ENCODE data around the gene SETD5.
A peak's percentile ranks its signal among the peaks of the same experiment; 100 is the strongest.
"Not testable (repeated sequence)": the region's sequence is repeated elsewhere in the genome, so short reads cannot be mapped to it uniquely, and the experiment has no call there.

The SETD5 gene

GRCh38 chr3:9455596-9456131 is 58.2 kb downstream of the SETD5 start:
- no peak for DNase-seq (ENCODE audit: low read depth)

GRCh38 chr3:9467451-9467850 is 70.0 kb downstream of the SETD5 start:
- no peak for DNase-seq (ENCODE audit: low read depth)

DNA sequence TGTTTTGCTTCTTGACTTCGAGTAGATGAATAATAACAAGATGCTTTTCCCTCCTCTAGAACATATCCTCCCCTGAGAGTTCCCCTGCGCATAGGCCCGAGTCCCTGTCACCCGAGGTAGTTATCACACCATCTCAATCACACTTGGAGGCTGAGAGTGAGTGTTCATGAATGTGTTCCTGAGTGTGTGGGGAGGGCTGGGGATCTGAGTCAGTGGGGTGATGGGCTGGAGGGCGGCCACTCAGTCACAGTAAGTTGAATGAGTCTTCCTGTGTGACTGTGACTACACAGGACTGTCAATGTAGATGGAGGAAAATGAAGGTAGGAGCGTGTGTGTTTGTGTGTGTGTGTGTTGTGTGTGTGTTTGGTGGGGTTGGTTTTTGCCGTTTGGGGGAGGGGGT is 71.0 kb downstream of the SETD5 start:
- no peak for DNase-seq (ENCODE audit: low read depth)

DNA sequence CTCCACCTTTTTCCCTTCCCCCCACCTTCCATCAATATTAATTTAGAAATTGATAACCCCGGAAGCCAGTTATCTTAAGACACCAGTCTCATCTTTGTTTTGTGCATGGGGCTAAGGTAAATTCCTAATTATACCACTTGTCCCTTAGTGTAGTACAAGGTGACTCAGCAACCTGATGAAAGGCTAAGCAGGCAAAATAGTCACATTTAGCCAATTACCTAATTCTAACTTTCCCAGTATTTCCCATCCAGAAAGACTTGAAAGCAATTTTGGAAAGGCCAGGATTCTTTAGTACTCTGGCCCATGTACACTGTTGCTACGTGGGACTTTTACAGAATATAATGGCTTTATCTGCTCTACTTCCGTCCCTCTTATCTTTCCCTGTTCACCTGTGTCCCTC is 72.6 kb downstream of the SETD5 start:
- no peak for DNase-seq (ENCODE audit: low read depth)

DNA sequence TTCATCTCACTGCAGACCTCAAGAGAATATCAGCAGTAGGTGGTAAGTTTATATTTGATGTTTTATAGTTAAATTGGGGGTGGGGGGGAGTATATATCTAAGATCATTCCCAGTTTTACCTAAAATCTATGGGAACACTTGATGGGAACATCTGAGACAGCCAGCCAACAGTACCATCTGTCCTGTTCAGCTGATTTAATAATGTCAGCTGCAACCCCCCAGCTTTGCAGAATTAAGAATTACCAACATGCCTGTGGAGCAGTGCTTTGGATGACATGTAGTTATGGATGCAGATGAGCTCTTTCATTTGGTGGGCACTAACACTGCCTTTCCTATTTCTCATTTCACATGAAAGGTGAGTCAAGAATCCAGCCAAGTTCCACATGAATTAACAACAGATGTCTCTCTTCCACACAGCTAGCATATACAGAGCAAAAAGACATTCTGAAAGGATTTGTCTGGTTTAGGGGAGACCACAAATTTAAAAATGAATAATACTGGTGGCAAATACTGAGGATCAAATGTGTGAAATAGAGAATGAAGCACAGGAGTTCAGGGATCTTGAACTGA is 76.2 kb downstream of the SETD5 start:
- DNase-seq (ENCODE audit: low read depth), result no peak

DNA sequence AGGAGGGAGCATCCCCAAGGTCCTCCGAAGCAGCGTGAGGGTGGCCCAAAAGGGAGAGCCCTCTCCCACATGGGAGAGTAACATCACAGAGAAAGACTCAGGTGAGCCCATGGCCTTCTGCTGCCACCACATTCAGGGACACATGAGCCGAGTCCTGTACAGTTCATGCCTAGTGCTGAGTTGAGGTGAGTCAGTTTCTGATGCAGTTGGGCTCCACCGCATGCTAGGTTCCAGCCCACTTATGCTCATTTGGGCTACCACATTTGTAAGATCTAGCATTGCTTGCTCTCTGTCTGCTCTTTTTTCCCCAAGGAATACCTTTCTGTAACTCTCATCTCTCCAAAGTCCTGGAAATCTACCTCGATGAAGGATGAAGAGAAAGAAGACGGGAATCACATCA is 77.1 kb downstream of the SETD5 start:
- DNase-seq (ENCODE audit: low read depth), result no peak

DNA sequence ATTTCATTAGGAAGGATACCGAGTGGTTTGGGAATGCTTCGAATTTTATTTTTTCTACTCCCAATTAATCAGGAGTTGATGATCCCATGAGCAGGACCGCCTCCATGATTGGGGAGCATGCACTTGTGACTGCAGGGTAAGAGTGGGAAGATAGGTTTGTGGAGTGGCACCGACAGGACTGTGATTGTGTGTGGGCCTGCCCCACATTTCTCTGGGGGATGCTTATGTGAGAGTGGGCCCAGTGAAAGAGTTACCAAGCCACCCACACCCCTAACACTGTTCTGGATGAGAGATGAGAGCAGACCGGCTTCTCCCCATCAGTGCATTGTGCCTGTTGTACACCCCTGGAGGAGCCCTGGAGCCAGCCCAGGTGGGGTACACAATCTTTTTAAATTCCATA is 79.5 kb downstream of the SETD5 start:
- no peak for DNase-seq (ENCODE audit: low read depth)

DNA sequence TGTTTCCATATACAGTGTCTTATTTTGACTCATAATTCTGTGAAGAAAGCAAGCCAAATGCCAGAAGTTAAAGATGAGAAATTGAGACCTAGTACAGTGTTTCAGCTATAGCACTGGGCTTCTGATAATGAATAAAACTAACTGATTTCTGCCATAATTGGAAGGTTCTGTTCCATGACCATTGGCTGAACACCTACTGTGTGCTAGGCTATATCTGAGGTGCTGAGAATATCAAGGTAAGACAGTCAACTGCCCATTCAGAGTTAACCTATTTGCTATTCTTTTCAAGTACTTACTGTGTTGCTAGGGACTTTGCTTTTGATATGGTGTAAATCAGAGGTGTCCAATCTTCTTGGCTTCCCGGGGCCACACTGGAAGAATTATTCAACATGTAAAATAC is 82.8 kb downstream of the SETD5 start:
- DNase-seq (ENCODE audit: low read depth), result no peak

DNA sequence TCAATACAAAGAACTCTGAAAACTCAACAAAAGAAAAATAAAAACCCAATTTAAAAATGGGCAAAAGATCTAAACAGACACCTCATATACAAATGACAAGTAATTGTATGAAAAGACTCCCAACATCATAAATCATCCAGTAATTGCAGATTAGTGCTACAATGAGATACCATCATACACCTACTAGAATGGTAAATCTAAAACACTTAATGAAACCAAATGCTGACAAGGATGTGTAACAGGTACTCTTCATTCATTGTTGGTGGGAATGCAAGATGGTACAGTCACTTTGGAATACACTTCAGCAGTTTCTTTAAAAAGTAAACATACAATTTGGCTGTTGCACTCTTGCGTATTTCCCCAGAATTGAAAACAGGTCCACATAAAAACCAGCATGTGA is 87.8 kb downstream of the SETD5 start:
- DNase-seq (ENCODE audit: low read depth), result no peak

DNA sequence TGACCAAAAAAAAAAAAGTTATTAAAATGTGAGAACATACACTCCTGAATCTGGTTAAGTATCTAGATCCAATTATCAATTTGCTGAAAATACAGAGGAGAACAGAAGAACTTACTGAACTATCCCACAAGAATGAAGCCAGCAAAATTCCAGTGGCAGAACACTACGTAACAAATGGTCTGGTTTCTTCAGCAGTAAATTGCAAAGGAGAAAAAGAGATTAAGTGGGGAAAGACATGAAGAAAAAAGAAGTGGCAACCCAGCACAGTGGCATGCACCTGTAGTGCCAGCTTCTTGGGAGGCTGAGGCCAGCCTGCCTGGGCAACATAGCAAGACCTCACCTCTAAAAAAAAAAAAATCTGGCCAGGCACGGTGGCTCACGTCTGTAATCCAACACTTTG is 94.1 kb downstream of the SETD5 start:
- no peak for DNase-seq (ENCODE audit: low read depth)

- DNase-seq (ENCODE audit: low read depth), result not testable (repeated sequence)
These were observed 96.6 kb downstream of the SETD5 start for GRCh38 chr3:9494036-9494435.

GRCh38 chr3:9496893-9497292 is 99.5 kb downstream of the SETD5 start:
- DNase-seq (ENCODE audit: low read depth), result no peak

GRCh38 chr3:9497821-9498565 is 100.6 kb downstream of the SETD5 start:
- no peak for DNase-seq (ENCODE audit: low read depth)

DNA sequence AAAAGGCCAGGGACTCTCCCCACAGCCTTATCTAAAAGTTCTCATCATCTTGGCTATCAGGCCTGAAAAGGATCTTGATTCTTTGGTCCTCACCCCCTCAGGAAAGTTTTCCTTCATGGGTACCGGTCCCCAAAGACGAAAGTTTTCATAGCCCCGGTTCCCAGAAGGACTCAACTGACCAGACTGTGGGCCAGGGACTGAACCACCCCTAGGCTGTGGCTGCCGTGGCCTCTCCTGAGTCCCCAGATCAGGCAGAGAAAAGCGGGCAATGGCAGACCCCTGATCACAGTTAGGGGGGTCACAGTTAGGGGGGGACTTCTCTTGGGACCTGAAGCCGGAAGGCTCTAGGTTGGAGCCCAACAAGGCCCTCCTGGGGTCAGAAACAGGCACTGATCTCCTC is 101.4 kb downstream of the SETD5 start:
- DNase-seq (ENCODE audit: low read depth), result no peak

DNA sequence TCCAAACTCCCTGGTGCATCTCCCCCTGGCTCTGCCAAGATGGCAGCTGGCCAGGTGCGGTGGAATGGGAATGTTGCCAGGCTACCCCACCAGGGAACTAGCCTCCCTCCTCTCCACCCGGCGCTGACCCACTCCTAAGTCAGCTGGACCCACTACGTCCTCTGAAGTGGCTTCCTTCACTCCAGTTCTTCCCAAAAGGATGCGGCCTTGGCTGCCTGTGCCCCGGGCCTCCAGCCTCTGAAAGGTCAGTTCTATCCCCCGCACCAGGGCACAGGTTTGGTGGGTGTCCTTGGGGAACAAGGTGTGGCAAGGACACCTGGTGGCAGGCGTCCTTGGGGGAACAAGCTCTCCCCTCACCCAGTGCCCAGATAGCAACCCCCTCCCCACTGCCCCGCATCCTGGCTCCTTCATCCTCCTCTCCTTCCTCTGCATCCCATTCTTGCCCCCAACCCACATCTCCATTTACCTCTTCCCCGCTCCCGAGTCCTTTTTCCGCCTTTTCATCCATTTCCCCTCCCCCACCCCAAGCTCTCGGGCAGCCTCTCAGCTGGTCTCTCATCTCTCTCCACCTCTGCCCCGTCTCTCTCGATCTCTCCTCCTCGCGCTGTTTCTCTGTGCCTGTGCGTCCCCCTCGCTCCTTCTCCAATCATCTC is 102.2 kb downstream of the SETD5 start:
- no peak for DNase-seq (ENCODE audit: low read depth)

DNA sequence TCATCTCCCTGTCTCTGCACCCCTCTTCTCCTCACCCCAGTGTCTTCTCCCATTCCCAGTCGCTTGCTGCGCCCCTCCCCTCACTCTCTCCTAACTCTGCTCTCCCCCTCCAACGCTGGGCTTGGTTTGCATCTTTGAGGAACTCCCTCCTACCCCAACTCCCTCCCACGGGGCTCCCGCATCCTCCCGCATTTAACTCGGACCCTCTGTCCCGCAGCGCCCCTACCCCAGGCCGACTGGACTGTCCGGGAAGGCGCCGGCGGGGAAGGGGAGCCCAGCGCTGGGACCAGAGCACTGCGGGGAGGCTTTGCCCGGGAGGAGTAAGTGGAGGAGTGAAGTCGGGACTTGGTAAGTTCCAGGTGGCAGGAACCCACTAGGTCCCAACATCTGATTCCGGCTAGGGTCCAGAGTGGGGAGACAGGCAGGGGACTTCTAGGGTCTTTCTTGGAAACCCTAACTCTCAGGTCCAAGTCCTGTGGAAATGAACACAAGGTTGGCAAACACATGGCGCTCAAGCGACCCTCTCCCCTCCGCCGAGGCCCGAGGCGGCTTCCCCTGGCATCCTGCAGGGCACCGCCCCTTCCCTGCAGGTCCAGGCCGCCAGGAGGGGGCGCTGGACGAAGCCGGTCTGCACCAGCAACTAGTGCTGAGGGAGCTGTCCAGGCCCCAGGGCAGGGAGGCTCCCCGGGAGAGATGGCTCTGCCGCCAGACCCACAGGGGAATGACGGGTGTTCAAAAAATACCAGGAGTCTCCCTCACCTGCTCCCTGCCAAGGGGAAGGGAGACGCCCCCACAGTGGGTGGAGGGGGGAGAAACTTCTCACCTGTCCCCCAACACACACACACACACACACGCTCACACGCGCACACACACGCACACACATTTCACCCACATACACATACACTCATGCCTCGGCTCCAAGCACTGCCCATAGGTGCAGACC is 103.0 kb downstream of the SETD5 start:
- DNase-seq (ENCODE audit: low read depth), result peak; percentile 47

- no peak for DNase-seq (ENCODE audit: low read depth)
These were observed 103.8 kb downstream of the SETD5 start for GRCh38 chr3:9501226-9501625.

GRCh38 chr3:9503283-9503682 is 105.9 kb downstream of the SETD5 start:
- peak; percentile 52 for DNase-seq (ENCODE audit: low read depth)

- no peak for DNase-seq (ENCODE audit: low read depth)
These were observed 110.5 kb downstream of the SETD5 start for GRCh38 chr3:9507586-9508578.

GRCh38 chr3:9508781-9509180 is 111.4 kb downstream of the SETD5 start:
- DNase-seq (ENCODE audit: low read depth), result no peak
